Colonic mucosa (tissue), 4 donors: Measurements from ENCODE around the gene MALL. TPM values are rescaled to one million over a fixed set of nuclear protein-coding genes. Genes with fewer than 3 reads are reported as not detected.
"Not testable (repeated sequence)": the region's sequence is repeated elsewhere in the genome, so short reads cannot be mapped to it uniquely, and the experiment has no call there.

Source experiments
- DNase-seq: peaks from one replicate; pipeline ENCODE4 v3.0.0-alpha.2; 2020
- H3K27ac ChIP-seq: fragments of 200-600 bp; one replicate; pipeline ENCODE4 v1.8.0; 2021
- H3K27me3 ChIP-seq: fragments of 200-600 bp; one replicate; pipeline ENCODE4 v1.8.0; 2021
- H3K36me3 ChIP-seq: fragments of 200-600 bp; one replicate; pipeline ENCODE4 v1.8.0; 2021
- H3K4me1 ChIP-seq: fragments of 200-600 bp; one replicate; pipeline ENCODE4 v1.8.0; 2021; ENCODE audit warnings: mild to moderate bottlenecking
- H3K4me3 ChIP-seq: fragments of 200-600 bp; one replicate; pipeline ENCODE4 v1.8.0; 2021
- H3K9ac ChIP-seq, 2 donors: one replicate each; pipeline ENCODE4 v1.7.0; 2013; ENCODE audit warnings: control low read depth in 2 of 2, low read depth in 2 of 2, low read length in 2 of 2
- H3K9me3 ChIP-seq: fragments of 200-600 bp; one replicate; pipeline ENCODE4 v1.8.0; 2021
- intact Hi-C: fragments of 100-400 bp; cut with DNase I; formaldehyde crosslinking; loops from one replicate; pipeline ENCODE4 v1.14.1; 2022
- total RNA-seq, 2 donors: library from RNA; stranded (reverse); fragmentation: NEBNext Ultra II Directional in 1 of 2; extraction: Animal tissue kit (Norgen Biotek cat#: 25700) in 1 of 2; gene quantifications; one replicate each; pipeline ENCODE4 v1.2.1, GENCODE V29; 2021
- TF ChIP-seq, protein P1 (sequence below): fragments of 200-600 bp; IDR thresholded peaks from one replicate; pipeline ENCODE4 v1.8.0; 2022; ENCODE audit warnings: antibody characterized with exemption, mild to moderate bottlenecking
- donor health status: healthy.
- donor health status: DM: no; HTN: no; CAD: no.
- donor health status: DM: no; HTN: no; CAD: no.

The MALL gene
- 100 to 1,000 TPM; 213 to 567 TPM for total RNA-seq

DNA sequence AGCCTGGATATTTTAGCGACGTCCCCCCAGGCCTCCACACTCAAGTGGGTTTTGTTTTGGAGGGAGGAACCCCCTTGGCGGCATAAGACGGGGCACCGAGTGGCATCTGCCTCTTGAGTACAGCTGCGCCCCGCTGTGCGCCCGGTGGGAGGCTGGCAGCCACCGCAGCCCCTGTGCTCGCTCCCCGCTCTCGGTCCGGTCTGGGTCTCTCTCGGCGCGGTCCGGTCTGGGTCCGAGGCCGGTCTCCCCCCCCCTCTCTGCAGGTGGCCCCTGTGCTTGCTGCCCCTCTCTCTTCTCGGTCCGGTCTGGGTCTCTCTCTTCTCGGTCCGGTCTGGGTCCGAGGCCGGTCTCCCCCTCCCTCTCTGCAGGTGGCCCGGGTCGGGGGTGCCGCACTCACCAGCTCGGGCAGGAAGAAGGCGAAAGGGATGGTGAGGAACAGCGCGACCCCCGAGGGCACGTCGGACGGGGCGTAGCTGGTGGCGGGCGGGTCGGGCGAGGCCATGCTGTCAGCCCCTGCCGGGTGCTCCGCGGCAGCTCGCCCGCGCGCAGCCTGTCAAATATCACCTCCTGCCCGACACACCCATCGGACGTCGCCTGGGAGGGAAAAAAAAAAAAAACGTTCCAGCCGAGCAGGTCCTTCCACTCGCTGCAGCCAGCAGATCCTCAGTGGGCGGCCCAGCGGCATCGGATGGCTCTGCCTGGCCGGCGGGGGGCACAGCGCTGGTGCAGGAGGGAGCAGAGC lies at the start of gene MALL:
Gene MALL, minus strand, starts transcription at position 532 of the 742 bp plus-strand sequence. Its CDS starts 30 bp downstream, at position 502.
- TF ChIP-seq, protein P1, sequence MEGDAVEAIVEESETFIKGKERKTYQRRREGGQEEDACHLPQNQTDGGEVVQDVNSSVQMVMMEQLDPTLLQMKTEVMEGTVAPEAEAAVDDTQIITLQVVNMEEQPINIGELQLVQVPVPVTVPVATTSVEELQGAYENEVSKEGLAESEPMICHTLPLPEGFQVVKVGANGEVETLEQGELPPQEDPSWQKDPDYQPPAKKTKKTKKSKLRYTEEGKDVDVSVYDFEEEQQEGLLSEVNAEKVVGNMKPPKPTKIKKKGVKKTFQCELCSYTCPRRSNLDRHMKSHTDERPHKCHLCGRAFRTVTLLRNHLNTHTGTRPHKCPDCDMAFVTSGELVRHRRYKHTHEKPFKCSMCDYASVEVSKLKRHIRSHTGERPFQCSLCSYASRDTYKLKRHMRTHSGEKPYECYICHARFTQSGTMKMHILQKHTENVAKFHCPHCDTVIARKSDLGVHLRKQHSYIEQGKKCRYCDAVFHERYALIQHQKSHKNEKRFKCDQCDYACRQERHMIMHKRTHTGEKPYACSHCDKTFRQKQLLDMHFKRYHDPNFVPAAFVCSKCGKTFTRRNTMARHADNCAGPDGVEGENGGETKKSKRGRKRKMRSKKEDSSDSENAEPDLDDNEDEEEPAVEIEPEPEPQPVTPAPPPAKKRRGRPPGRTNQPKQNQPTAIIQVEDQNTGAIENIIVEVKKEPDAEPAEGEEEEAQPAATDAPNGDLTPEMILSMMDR, result no peak
- Histone ChIP-seq H3K9me3 (no peaks in the 10 kb centered on the region), H3K9ac (peak within 1 kb of the TSS; percentile 82), H3K4me3 (peak within 1 kb of the TSS; percentile 48), H3K27me3 (no peaks in the 10 kb centered on the region), H3K4me1 (peaks cover 4% of the 10 kb centered on the region), H3K27ac (peak within 1 kb of the TSS; percentile 87), H3K36me3 (no peaks in the 10 kb centered on the region)
- intact Hi-C loops, result no loop called here
- DNase-seq, result peak; percentile 76

DNA sequence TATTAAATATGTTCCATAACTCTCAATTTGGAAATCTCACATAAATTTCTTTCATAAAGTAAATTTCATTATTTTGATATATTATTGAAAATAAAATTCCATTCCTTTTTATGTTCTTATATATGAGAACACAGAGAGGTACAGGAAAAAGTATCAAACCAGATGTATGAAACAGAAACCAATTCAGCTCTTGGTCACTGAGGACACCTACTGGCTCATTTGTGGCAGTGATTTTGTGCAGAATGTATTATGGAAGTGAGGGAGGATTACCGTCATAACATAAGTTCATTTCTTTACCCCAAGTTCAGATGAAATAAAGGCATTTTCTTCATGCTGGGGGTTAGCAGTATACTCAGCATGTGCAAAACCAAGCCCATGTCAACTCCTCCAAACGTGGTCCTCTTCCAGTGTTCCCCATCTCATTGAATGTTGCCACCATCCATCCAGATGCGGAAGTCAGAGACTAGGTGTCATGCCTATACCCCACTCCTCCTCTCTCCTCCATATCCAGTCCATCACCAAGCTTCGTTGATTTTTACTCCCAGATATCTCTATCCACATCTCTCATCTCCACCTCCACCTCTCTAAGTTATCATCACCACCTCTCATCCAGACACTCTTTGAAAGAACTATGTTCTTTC lies 41.7 kb upstream of the MALL start:
- intact Hi-C loops, result no loop called here
- no peaks in the 10 kb centered on the region for H3K9me3 ChIP-seq
- TF ChIP-seq, protein P1, result peak; percentile 63
- H3K27ac ChIP-seq, result no peak overlapping the region
- peak; percentile 40 for DNase-seq
- H3K27me3 ChIP-seq, result no peaks in the 10 kb centered on the region
- H3K9ac ChIP-seq, result no peak overlapping the region
- no peaks in the 10 kb centered on the region for H3K4me1 ChIP-seq
- H3K36me3 ChIP-seq, result no peaks in the 10 kb centered on the region
- no peak overlapping the region for H3K4me3 ChIP-seq

DNA sequence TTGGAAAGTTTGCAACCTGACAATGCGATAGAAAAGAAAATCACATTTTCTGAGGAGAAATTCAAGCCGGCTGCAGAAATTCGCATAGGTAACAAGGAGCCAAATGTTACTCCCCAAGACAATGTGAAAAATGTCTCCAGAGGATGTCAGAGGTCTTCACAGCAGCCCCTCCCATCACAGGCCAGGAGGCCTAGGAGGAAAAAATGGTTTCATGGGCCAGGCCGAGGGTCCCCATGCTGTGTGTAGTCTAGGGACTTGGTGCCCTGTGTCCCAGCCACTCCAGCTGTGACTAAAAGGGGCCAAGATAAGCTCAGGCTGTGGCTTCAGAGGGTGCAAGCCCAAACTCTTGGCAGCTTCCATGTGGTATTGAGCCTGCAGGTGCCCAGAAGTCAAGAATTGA lies 39.2 kb upstream of the MALL start:
- H3K4me3 ChIP-seq, H3K27me3 ChIP-seq, H3K27ac ChIP-seq, intact Hi-C loops, H3K4me1 ChIP-seq, H3K36me3 ChIP-seq, H3K9me3 ChIP-seq, H3K9ac ChIP-seq, DNase-seq: not testable (repeated sequence)

DNA sequence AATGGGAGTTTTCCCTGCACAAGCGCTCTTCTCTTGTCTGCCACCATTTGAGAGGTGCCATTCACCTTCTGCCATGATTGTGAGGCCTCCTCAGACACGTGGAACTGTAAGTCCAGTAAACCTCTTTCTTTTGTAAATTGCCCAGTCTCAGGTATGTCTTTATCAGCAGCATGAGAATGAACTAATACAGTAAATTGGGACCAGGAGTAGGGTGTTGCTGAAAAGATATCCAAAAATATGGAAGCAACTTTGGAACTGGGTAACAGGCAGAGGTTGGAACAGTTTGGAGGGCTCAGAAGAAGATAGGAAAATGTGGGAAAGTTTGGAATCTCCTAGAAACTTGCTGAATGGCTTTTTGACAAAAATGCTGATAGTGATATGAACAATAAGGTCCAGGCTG lies 38.6 kb upstream of the MALL start:
- DNase-seq, H3K27ac ChIP-seq, H3K4me1 ChIP-seq, H3K9ac ChIP-seq, H3K4me3 ChIP-seq, H3K27me3 ChIP-seq, H3K36me3 ChIP-seq, intact Hi-C loops, H3K9me3 ChIP-seq: not testable (repeated sequence)

DNA sequence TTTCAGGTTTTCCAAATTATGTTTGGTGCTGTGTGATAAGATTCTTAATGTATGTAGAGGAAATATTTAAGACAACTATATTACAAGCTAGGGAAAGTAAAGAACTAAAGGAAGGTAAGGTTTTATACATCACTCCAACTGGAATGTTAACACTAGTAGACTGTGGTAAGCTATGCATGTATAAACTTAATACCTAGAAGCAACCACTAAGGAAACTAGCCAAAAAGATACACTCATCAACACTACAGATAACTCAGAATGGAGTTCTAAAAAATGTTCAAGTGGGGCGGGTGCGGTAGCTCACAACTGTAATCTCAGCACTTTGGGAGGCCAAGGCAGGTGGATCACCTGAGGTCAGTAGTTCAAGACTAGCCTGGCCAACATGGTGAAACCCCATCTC lies 37.8 kb upstream of the MALL start:
- intact Hi-C loops, result no loop called here
- no peak overlapping the region for H3K4me3 ChIP-seq
- TF ChIP-seq, protein P1, result no peak
- H3K9me3 ChIP-seq, result no peaks in the 10 kb centered on the region
- H3K9ac ChIP-seq, result no peak overlapping the region
- H3K27me3 ChIP-seq, result no peaks in the 10 kb centered on the region
- no peak for DNase-seq
- H3K27ac ChIP-seq, result no peak overlapping the region
- no peaks in the 10 kb centered on the region for H3K36me3 ChIP-seq
- no peaks in the 10 kb centered on the region for H3K4me1 ChIP-seq

DNA sequence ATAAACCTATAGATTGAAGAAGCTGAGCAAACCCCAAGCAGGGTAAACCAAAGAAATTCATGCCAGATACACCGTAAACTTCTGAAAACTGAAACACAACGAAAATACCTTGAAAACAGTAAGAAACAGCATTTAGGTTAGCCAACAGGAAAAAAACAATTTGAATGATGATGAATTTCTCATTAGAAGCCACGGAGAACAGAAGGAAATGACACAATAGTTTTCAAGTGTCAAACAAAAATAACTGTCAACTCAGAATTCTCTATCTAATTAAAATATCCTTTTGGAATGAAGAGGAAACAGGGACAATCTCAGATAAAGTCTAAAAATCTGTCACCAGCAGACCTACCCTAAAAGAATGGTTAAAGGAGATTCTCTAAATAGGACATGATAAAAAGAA lies 37.3 kb upstream of the MALL start:
- DNase-seq, result no peak
- Histone ChIP-seq H3K27ac (no peak overlapping the region), H3K9ac (no peak overlapping the region), H3K4me3 (no peak overlapping the region), H3K36me3 (no peaks in the 10 kb centered on the region), H3K4me1 (no peaks in the 10 kb centered on the region), H3K9me3 (no peaks in the 10 kb centered on the region), H3K27me3 (no peaks in the 10 kb centered on the region)
- TF ChIP-seq, protein P1, result no peak
- intact Hi-C loops, result no loop called here
